PC-9 (cell line): ENCODE data around the gene ZBTB24. TPM values are rescaled to one million over a fixed set of nuclear protein-coding genes. Genes with fewer than 3 reads are reported as not detected.

ENCODE experiments used
- BruUV-seq: library from RNA; stranded (reverse); fragments of 400-500 nt; replicated peaks from 2 replicates; lab custom pipeline; 2021; lab: Mats Ljungman, UMichigan
- CTCF ChIA-PET: fragments of 300-600 bp; sonication (Branson Sonifier 250); formaldehyde crosslinking; loops from one replicate; lab custom pipeline; 2022; ENCODE audit warnings: antibody characterized with exemption; lab: Charles Lee
- POLR2A ChIA-PET: fragments of 300-600 bp; sonication (Branson Sonifier 250); formaldehyde crosslinking; loops from one replicate; lab custom pipeline; 2022; ENCODE audit warnings: antibody characterized with exemption; ENCODE audit not compliant: unreplicated experiment; lab: Charles Lee
- DNase-seq, 2 experiments: peaks; one replicate each; pipeline versions ENCODE4 v3.0.0 to v3.0.0-alpha.2; 2015 to 2022; ENCODE audit warnings: mixed read lengths in 1 of 2
- H2AFZ ChIP-seq: fragments of 200-600 bp; sonication (generic); 2 replicates; pipeline ENCODE4 v1.8.1; 2017; ENCODE audit warnings: antibody characterized with exemption
- H3F3A ChIP-seq: fragments of 200-600 bp; sonication (generic); 2 replicates; pipeline ENCODE4 v1.8.1; 2017; ENCODE audit warnings: antibody characterized with exemption, mild to moderate bottlenecking, low read depth; ENCODE audit not compliant: insufficient read depth
- H3K27ac ChIP-seq: fragments of 200-600 bp; sonication (generic); 2 replicates; pipeline ENCODE4 v1.6.1; 2016; ENCODE audit warnings: mixed run types
- H3K27me3 ChIP-seq: fragments of 200-600 bp; sonication (generic); 2 replicates; pipeline ENCODE4 v1.6.1; 2016; ENCODE audit warnings: low read depth, mixed run types; ENCODE audit not compliant: insufficient read depth
- H3K36me3 ChIP-seq: fragments of 200-600 bp; sonication (generic); 2 replicates; pipeline ENCODE4 v1.6.1; 2016; ENCODE audit warnings: low read depth, mixed run types
- H3K4me1 ChIP-seq: fragments of 200-600 bp; sonication (generic); replicated peaks from 2 replicates; pipeline ENCODE4 v1.6.1; 2016; ENCODE audit warnings: mixed run types; ENCODE audit not compliant: insufficient read depth
- H3K4me2 ChIP-seq: fragments of 200-600 bp; sonication (generic); 2 replicates; pipeline ENCODE4 v1.6.1; 2017; ENCODE audit warnings: mixed run types
- H3K4me3 ChIP-seq: fragments of 200-600 bp; sonication (generic); 2 replicates; pipeline ENCODE4 v1.6.1; 2016; ENCODE audit warnings: mixed run types
- H3K79me2 ChIP-seq: fragments of 200-600 bp; sonication (generic); 2 replicates; pipeline ENCODE4 v1.6.1; 2017; ENCODE audit warnings: low read depth, mixed run types
- H3K9me2 ChIP-seq: fragments of 200-600 bp; sonication (generic); 2 replicates; pipeline ENCODE4 v1.8.1; 2017; ENCODE audit warnings: mild to moderate bottlenecking; ENCODE audit not compliant: insufficient read depth
- H3K9me3 ChIP-seq: fragments of 200-600 bp; sonication (generic); 2 replicates; pipeline ENCODE4 v1.8.1; 2016; ENCODE audit warnings: low read depth; ENCODE audit not compliant: insufficient read depth
- H4K20me1 ChIP-seq: fragments of 200-600 bp; sonication (generic); 2 replicates; pipeline ENCODE4 v1.8.1; 2017; ENCODE audit not compliant: insufficient read depth
- EZH2 ChIP-seq: fragments of 200-600 bp; sonication (generic); IDR thresholded peaks from 2 replicates; pipeline ENCODE4 v1.8.0; 2017; ENCODE audit warnings: antibody characterized with exemption, low read depth
- intact Hi-C: fragments of 100-400 bp; cut with micrococcal nuclease; formaldehyde crosslinking; loops from one replicate; pipeline ENCODE4 v1.10.0; 2022; ENCODE audit not compliant: unreplicated experiment
- total RNA-seq: library from RNA; stranded (reverse); gene quantifications from 2 replicates; pipeline ENCODE4 v1.2.3, GENCODE V29; 2021
- TF ChIP-seq, protein P1 (sequence below): fragments of 200-600 bp; sonication (generic); conservative IDR thresholded peaks from 2 replicates; pipeline ENCODE4 v1.6.1; 2017; ENCODE audit warnings: mixed run types, antibody characterized with exemption, mild to moderate bottlenecking, moderate library complexity

Gene ZBTB24
- total RNA-seq, 1 experiment from 2014 or later, result 7.2 TPM

DNA sequence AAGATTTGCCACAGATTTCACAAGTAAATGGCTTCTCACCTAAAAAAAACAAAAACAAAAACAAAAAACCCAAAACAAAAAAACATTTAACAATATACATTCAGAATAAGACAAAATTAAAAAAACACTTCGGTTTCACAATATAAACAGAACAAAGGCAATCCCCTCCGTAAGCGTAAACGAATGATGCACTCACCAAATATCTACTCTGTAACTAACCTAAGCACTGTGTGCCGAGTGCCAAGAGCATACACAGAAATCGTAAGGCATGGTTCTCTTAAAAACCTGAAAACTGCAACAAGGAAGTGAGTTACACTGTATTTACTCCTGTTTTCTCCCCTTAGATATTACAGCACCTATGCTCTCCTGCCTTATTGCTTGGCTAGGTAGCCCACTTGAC lies 15.3 kb downstream of the ZBTB24 start:
- CTCF ChIA-PET, result no interaction called here
- intact Hi-C loops, result no loop called here

DNA sequence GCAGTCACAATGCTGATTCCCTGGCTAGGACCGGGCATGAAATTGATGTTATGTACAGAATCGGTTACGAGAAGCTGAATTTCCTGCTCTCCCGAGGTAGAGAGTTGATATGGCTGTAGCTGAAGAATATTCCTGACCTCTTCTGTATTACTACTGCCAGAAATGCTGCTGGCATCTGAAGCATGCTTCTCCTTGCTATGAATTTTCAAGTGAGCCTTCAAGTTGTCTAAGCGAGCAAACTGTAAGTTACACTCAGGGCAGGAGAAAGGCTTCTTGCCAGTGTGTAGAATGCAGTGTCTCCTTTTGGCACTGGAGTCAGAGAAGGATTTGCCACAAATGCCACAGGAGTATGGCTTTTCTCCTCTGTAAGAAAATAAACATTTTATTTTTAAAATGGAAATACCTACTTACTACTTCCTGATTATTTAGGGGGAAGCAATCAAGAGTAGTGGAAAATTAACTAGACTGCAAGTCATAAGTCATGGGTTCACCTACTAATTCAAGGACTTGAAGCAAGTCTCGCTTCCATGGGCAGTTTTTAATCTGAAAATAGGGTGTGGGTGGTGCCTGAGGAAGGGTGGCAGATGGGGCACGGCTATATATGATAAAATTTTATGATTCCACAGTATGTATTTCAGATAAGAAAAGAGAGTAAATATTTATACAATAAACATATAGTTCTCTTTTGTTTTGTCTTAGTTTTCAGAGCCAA lies 16.7 kb downstream of the ZBTB24 start:
- DNase-seq, result no peak
- intact Hi-C loops, result no loop called here
- BruUV-seq, result no TSS peak
- Histone ChIP-seq H3K9me3 (no peaks in the 10 kb centered on the region), H3K4me1 (no peaks in the 10 kb centered on the region), H3K27ac (no peak overlapping the region), H3F3A (0 out of 2 replicates have a peak, but pooled peaks cover under 1% of the 10 kb centered on the region), H3K36me3 (peaks cover 60% of the 10 kb centered on the region), H2AFZ (no peak overlapping the region), H3K27me3 (no peaks in the 10 kb centered on the region), H4K20me1 (peaks cover 15% of the 10 kb centered on the region), H3K4me3 (no peak overlapping the region), H3K79me2 (no peaks in the 10 kb centered on the region), H3K9me2 (no peaks in the 10 kb centered on the region), H3K4me2 (no peak overlapping the region)
- CTCF ChIA-PET, result no interaction called here
- POLR2A ChIA-PET, result interaction anchor here (0.8 kb wide), 1 partner anchor 13 kb away, joined by 7 read pairs; no protein-coding TSS in a partner anchor
- TF ChIP-seq, protein P1, sequence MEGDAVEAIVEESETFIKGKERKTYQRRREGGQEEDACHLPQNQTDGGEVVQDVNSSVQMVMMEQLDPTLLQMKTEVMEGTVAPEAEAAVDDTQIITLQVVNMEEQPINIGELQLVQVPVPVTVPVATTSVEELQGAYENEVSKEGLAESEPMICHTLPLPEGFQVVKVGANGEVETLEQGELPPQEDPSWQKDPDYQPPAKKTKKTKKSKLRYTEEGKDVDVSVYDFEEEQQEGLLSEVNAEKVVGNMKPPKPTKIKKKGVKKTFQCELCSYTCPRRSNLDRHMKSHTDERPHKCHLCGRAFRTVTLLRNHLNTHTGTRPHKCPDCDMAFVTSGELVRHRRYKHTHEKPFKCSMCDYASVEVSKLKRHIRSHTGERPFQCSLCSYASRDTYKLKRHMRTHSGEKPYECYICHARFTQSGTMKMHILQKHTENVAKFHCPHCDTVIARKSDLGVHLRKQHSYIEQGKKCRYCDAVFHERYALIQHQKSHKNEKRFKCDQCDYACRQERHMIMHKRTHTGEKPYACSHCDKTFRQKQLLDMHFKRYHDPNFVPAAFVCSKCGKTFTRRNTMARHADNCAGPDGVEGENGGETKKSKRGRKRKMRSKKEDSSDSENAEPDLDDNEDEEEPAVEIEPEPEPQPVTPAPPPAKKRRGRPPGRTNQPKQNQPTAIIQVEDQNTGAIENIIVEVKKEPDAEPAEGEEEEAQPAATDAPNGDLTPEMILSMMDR, result no peak
- TF ChIP-seq EZH2, result no peak

More for the DNA sequence above, 15.3 kb downstream of the ZBTB24 start:
- Histone ChIP-seq H3K27ac (no peak overlapping the region), H3K4me1 (no peaks in the 10 kb centered on the region), H3K36me3 (peaks cover 56% of the 10 kb centered on the region), H4K20me1 (peaks cover 15% of the 10 kb centered on the region), H3K79me2 (no peaks in the 10 kb centered on the region), H2AFZ (no peak overlapping the region), H3K9me2 (no peaks in the 10 kb centered on the region), H3F3A (no peaks in the 10 kb centered on the region), H3K4me2 (no peak overlapping the region), H3K27me3 (no peaks in the 10 kb centered on the region), H3K9me3 (no peaks in the 10 kb centered on the region), H3K4me3 (no peak overlapping the region)
- BruUV-seq, result no TSS peak
- no peak for DNase-seq
- POLR2A ChIA-PET, result no interaction called here
- TF ChIP-seq EZH2, result no peak
- TF ChIP-seq, protein P1, result no peak

DNA sequence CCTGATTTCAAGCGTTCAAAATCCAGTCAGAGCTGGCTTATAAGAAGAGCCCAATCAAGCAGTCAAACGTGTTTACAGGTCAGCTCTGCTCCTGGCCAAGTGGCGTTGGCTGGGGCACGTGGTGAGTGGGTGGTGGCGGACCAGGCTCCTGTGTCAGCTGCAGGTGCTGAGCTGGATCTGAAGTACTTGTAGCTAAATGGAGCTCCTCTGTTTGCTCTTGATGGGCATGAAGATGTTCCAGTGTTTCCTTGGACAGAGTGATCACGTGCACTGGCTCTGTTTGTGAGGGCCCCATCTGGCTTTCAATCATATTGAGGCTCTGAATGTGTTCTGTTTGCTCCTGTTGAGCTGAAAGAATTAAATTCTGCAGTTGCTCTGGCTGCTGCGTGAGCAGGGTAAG lies 17.2 kb downstream of the ZBTB24 start:
- intact Hi-C loops, result no loop called here
- no peaks in the 10 kb centered on the region for H3K79me2 ChIP-seq
- CTCF ChIA-PET, result no interaction called here
- no peak overlapping the region for H2AFZ ChIP-seq
- H3K4me3 ChIP-seq, result no peak overlapping the region
- no peaks in the 10 kb centered on the region for H3K4me1 ChIP-seq
- peaks cover 15% of the 10 kb centered on the region for H4K20me1 ChIP-seq
- POLR2A ChIA-PET, result interaction anchor here (0.8 kb wide), 1 partner anchor 13 kb away, joined by 7 read pairs; no protein-coding TSS in a partner anchor
- H3F3A ChIP-seq, result peaks cover 6% of the 10 kb centered on the region; the same call in 1 of the 2 replicates
- H3K27me3 ChIP-seq, result no peaks in the 10 kb centered on the region
- TF ChIP-seq, protein P1, result no peak
- no peak for TF ChIP-seq EZH2
- no peak overlapping the region for H3K4me2 ChIP-seq
- no peaks in the 10 kb centered on the region for H3K9me3 ChIP-seq
- H3K36me3 ChIP-seq, result peaks cover 54% of the 10 kb centered on the region
- no peak overlapping the region for H3K27ac ChIP-seq
- H3K9me2 ChIP-seq, result no peaks in the 10 kb centered on the region
- no peak for DNase-seq
- no TSS peak for BruUV-seq
